Measurements from ENCODE around the gene PRAMEF17.
"Not testable (repeated sequence)": the region's sequence is repeated elsewhere in the genome, so short reads cannot be mapped to it uniquely, and the experiment has no call there.

The PRAMEF17 gene, protein sequence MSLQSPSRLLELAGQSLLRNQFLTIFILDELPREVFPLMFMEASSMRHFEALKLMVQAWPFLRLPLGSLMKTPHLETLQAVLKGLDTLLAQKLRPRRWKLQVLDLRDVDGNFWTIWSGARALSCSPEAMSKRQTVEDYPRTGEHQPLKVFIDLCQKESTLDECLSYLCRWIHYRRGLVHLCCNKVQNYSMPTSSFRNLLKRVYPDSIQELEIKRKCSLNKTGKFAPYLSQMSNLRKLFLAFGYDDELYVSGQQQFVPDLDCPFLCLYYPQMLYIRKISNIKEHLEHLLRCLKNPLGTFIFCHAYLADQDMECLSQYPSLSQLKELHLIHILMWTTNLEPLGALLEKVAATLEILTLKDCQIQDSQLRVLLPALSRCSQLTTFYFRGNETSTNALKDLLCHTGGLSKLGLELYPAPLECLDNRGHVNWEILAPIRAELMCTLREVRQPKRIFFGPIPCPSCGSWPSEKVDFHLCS
- total RNA-seq = 0 reads per million in 3 donors

DNA sequence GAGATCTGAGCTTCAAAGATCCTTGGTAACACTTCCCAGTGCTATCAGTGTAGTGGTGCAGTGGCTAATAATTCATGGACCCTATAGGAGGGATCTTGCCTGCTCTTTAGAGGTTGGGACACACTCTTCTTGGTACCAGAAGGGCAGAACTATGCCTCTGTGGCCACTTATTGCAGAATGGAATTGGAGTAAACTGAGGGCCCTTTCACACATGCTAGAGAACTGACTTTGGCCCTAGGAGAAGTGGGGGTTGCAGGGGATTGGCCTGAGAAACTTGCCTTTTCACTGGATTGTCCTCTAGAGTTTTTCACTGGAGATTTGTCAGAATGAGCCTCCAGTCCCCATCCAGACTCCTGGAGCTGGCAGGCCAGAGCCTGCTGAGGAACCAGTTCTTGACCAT is at the start of gene PRAMEF17:
Gene PRAMEF17, plus strand, starts transcription at position 301 of the 400 bp plus-strand sequence. Its CDS starts 26 bp downstream, at position 327.
- not testable (repeated sequence) for DNase-seq; H3K9me3 ChIP-seq (ENCODE audit: control insufficient read depth, low read length)

DNA sequence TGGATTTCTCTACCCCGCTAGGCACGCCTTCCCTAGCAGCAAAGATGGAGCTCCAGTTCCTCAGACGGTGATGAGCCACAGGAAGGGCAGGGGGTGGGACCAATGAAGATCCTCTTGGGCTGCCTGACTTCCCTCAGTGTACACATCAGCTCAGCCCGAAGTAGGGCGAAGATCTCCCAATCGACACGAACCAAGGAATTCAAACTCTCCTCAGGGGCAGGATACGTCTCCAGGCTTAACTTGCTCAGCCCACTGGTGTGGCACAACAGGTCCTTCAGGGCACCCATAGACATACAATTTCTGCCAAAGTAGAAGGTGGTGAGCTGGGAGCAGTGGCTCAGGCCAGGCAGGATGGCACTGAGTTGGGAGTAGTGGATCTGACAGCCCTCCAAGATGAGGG is 46.9 kb upstream of the PRAMEF17 start:
- H3K4me1 ChIP-seq (ENCODE audit: control insufficient read depth, insufficient read depth, low read length, poor library complexity, severe bottlenecking); H3K4me3 ChIP-seq (ENCODE audit: insufficient read depth, low read depth, low read length, poor library complexity, severe bottlenecking); H3K9me3 ChIP-seq (ENCODE audit: control insufficient read depth, low read length); H3K36me3 ChIP-seq (ENCODE audit: control insufficient read depth, insufficient read depth, low read length); H3K27ac ChIP-seq (ENCODE audit: insufficient read depth, low read length, poor library complexity, severe bottlenecking); DNase-seq; H3K27me3 ChIP-seq (replicated peaks; ENCODE audit: control insufficient read depth, insufficient read depth, low read length, poor library complexity, severe bottlenecking): not testable (repeated sequence)

More for the DNA sequence above, at the start of gene PRAMEF17:
- H3K27me3 ChIP-seq (replicated peaks; ENCODE audit: control insufficient read depth, insufficient read depth, low read length, poor library complexity, severe bottlenecking); H3K4me3 ChIP-seq (ENCODE audit: insufficient read depth, low read depth, low read length, poor library complexity, severe bottlenecking); H3K27ac ChIP-seq (ENCODE audit: insufficient read depth, low read length, poor library complexity, severe bottlenecking); H3K36me3 ChIP-seq (ENCODE audit: control insufficient read depth, insufficient read depth, low read length); H3K4me1 ChIP-seq (ENCODE audit: control insufficient read depth, insufficient read depth, low read length, poor library complexity, severe bottlenecking): not testable (repeated sequence)

DNA sequence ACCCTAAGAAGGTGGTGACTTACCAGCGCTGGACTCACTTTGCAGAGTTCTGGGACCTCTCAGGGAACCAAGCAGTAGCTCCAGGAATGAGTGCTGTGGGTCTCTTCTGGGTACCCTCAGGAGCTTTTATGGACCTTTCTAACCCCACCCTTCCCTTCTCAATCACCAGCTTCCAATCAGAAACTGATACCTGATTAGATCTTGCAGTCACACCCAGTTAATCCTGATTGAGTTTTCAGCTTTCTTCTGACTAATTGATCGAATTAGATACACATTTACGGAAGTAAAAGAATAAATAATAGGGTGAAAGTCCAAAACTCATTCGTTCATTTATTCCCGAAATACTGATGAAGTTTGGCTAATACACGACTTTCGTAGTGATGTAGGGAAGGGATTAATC is 42.4 kb upstream of the PRAMEF17 start, which contains the start of gene PRAMEF14:
Gene PRAMEF14, minus strand, starts transcription at position 101 of the 400 bp plus-strand sequence. CDS start 1,820 bp downstream, outside the sequence.
- not testable (repeated sequence) for H3K4me3 ChIP-seq (ENCODE audit: insufficient read depth, low read depth, low read length, poor library complexity, severe bottlenecking); H3K36me3 ChIP-seq (ENCODE audit: control insufficient read depth, insufficient read depth, low read length); H3K27me3 ChIP-seq (replicated peaks; ENCODE audit: control insufficient read depth, insufficient read depth, low read length, poor library complexity, severe bottlenecking); H3K4me1 ChIP-seq (ENCODE audit: control insufficient read depth, insufficient read depth, low read length, poor library complexity, severe bottlenecking); DNase-seq; H3K27ac ChIP-seq (ENCODE audit: insufficient read depth, low read length, poor library complexity, severe bottlenecking); H3K9me3 ChIP-seq (ENCODE audit: control insufficient read depth, low read length)

DNA sequence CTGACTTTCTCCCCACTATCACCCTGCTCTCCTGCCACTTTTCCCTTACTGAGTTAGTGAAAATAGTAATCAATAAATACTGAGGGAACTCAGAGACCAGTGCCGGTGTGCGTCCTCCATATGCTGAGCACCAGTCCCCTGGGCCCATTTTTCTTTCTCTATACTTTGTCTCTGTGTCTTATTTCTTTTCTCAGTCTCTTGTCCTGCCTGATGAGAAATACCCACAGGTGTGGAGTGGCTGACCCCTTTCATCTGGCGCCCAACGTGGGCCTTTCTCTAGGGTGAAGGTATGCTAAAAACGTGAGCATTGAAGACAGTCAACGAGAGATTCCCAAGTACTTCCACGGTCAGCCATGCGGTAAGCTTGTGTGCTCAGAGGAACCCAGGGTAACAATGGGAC is 36.0 kb upstream of the PRAMEF17 start:
- H3K27me3 ChIP-seq (replicated peaks; ENCODE audit: control insufficient read depth, insufficient read depth, low read length, poor library complexity, severe bottlenecking); H3K27ac ChIP-seq (ENCODE audit: insufficient read depth, low read length, poor library complexity, severe bottlenecking); H3K36me3 ChIP-seq (ENCODE audit: control insufficient read depth, insufficient read depth, low read length); DNase-seq; H3K4me1 ChIP-seq (ENCODE audit: control insufficient read depth, insufficient read depth, low read length, poor library complexity, severe bottlenecking); H3K9me3 ChIP-seq (ENCODE audit: control insufficient read depth, low read length); H3K4me3 ChIP-seq (ENCODE audit: insufficient read depth, low read depth, low read length, poor library complexity, severe bottlenecking): not testable (repeated sequence)

DNA sequence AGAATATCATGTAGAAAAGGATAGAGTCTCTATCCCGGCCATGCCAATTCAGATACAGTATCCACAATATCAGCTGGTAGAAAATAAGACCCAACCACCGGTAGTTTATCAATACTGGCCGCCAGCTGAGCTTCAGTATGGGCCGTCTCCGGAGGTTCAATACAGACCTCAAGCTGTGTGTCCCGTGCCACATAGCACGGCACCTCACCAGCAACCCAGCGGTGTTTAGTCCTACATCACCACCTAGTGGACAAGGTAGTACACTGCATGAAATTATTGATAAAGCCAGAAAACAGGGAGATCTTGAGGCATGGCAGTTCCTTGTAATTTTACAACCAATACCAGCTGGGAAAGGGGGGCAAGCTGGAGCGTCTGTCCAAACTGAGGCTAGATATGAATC is 35.0 kb upstream of the PRAMEF17 start:
- DNase-seq; H3K27ac ChIP-seq (ENCODE audit: insufficient read depth, low read length, poor library complexity, severe bottlenecking); H3K9me3 ChIP-seq (ENCODE audit: control insufficient read depth, low read length); H3K27me3 ChIP-seq (replicated peaks; ENCODE audit: control insufficient read depth, insufficient read depth, low read length, poor library complexity, severe bottlenecking); H3K4me1 ChIP-seq (ENCODE audit: control insufficient read depth, insufficient read depth, low read length, poor library complexity, severe bottlenecking); H3K36me3 ChIP-seq (ENCODE audit: control insufficient read depth, insufficient read depth, low read length); H3K4me3 ChIP-seq (ENCODE audit: insufficient read depth, low read depth, low read length, poor library complexity, severe bottlenecking): not testable (repeated sequence)

DNA sequence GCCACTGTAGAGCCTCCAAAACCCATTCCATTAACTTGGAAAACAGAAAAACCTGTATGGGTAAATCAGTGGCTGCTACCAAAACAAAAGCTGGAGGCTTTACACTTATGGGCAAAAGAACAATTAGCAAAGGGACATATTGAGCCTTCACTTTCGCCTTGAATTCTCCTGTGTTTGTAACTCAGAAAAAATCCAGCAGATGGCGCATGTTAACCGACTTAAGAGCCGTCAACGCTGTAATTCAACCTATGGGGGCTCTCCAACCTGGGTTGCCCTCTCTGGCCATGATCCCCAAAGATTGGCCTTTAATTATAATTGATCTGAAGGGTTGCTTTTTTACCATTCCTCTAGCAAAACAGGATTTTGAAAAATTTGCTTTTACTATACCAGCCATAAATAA is 32.7 kb upstream of the PRAMEF17 start:
- not testable (repeated sequence) for H3K9me3 ChIP-seq (ENCODE audit: control insufficient read depth, low read length); H3K4me3 ChIP-seq (ENCODE audit: insufficient read depth, low read depth, low read length, poor library complexity, severe bottlenecking); H3K27ac ChIP-seq (ENCODE audit: insufficient read depth, low read length, poor library complexity, severe bottlenecking); DNase-seq; H3K36me3 ChIP-seq (ENCODE audit: control insufficient read depth, insufficient read depth, low read length); H3K4me1 ChIP-seq (ENCODE audit: control insufficient read depth, insufficient read depth, low read length, poor library complexity, severe bottlenecking); H3K27me3 ChIP-seq (replicated peaks; ENCODE audit: control insufficient read depth, insufficient read depth, low read length, poor library complexity, severe bottlenecking)

DNA sequence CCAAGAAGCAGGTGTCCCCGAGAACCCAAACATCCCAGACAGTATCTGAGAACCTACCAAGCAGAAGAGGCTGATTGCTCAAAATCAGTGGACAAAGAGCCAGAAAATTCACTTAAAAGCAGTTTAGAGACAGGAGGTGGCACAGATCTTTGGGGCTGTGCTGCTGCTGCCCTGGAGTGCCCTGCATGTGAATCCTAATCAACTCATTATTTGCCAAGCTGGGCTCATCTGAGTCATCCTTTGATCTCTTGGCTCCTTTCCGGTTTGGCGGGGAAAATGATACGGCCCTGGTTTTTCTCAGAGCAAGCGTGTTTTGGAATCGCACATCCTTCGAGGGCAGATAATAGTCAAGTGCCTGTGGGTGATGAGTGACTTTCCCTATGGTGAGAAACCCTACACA is 27.1 kb upstream of the PRAMEF17 start:
- not testable (repeated sequence) for H3K27ac ChIP-seq (ENCODE audit: insufficient read depth, low read length, poor library complexity, severe bottlenecking); H3K36me3 ChIP-seq (ENCODE audit: control insufficient read depth, insufficient read depth, low read length); H3K27me3 ChIP-seq (replicated peaks; ENCODE audit: control insufficient read depth, insufficient read depth, low read length, poor library complexity, severe bottlenecking); H3K4me3 ChIP-seq (ENCODE audit: insufficient read depth, low read depth, low read length, poor library complexity, severe bottlenecking); H3K4me1 ChIP-seq (ENCODE audit: control insufficient read depth, insufficient read depth, low read length, poor library complexity, severe bottlenecking); H3K9me3 ChIP-seq (ENCODE audit: control insufficient read depth, low read length); DNase-seq

DNA sequence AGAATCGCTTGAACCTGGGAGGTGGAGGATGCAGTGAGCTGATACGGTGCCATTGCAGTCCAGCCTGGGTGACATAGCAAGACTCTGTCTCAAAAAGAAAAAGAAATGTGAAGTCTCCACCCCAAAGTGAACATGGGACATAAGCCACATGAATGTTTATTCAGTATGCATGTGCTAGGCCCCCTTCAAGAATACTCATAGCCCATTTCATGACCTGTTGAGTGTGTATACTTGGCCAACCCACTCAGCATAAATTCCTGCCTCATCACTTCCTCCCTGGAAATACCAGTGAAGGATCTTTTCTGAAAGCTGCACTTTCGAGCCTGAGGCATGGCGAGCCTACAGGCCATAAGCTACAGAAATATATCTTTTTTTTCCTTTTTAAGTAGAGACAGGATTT is 24.5 kb upstream of the PRAMEF17 start:
- not testable (repeated sequence) for H3K4me3 ChIP-seq (ENCODE audit: insufficient read depth, low read depth, low read length, poor library complexity, severe bottlenecking); H3K4me1 ChIP-seq (ENCODE audit: control insufficient read depth, insufficient read depth, low read length, poor library complexity, severe bottlenecking); H3K27me3 ChIP-seq (replicated peaks; ENCODE audit: control insufficient read depth, insufficient read depth, low read length, poor library complexity, severe bottlenecking); H3K9me3 ChIP-seq (ENCODE audit: control insufficient read depth, low read length); H3K27ac ChIP-seq (ENCODE audit: insufficient read depth, low read length, poor library complexity, severe bottlenecking); DNase-seq; H3K36me3 ChIP-seq (ENCODE audit: control insufficient read depth, insufficient read depth, low read length)

DNA sequence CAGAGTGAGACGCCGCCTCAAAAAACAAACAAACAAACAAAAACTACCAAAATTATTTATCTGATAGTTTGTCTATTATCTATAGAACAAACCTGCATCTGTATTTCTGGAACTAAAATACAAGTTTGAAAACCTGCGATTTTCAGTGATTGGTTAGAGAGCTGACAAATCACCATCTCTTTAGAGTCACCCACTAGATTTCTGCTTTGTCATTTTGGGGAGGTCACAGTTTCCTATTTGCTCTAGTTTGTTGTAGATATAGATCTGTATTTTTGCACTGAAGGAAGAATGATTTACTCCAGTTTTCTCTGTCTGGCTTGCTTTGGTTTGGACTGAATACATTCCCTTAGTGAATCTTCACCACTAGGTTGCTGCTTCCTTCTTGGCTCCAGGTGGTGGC is 22.9 kb upstream of the PRAMEF17 start:
- not testable (repeated sequence) for DNase-seq; H3K9me3 ChIP-seq (ENCODE audit: control insufficient read depth, low read length); H3K27ac ChIP-seq (ENCODE audit: insufficient read depth, low read length, poor library complexity, severe bottlenecking); H3K4me3 ChIP-seq (ENCODE audit: insufficient read depth, low read depth, low read length, poor library complexity, severe bottlenecking); H3K4me1 ChIP-seq (ENCODE audit: control insufficient read depth, insufficient read depth, low read length, poor library complexity, severe bottlenecking); H3K36me3 ChIP-seq (ENCODE audit: control insufficient read depth, insufficient read depth, low read length); H3K27me3 ChIP-seq (replicated peaks; ENCODE audit: control insufficient read depth, insufficient read depth, low read length, poor library complexity, severe bottlenecking)

DNA sequence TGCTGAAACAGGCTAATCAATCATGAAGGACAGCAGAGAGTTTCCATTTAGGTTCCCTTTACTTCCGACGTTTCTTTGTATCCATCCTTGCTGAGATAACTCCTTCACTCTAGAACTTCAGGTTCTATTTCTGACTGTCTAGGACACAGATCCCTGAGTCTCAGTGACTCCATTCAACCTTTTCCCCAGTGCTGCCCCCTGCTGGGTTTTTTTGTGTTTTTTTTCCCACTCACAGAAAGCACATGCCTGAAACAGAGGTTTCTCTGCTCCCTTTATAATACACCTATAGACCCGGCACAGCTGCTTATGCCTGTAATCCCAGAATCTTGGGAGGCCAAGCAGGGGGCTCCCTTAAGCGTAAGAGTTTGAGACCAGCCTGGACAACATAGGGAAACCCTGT is 20.9 kb upstream of the PRAMEF17 start:
- H3K27me3 ChIP-seq (replicated peaks; ENCODE audit: control insufficient read depth, insufficient read depth, low read length, poor library complexity, severe bottlenecking); H3K9me3 ChIP-seq (ENCODE audit: control insufficient read depth, low read length); H3K4me1 ChIP-seq (ENCODE audit: control insufficient read depth, insufficient read depth, low read length, poor library complexity, severe bottlenecking); H3K27ac ChIP-seq (ENCODE audit: insufficient read depth, low read length, poor library complexity, severe bottlenecking); H3K36me3 ChIP-seq (ENCODE audit: control insufficient read depth, insufficient read depth, low read length); H3K4me3 ChIP-seq (ENCODE audit: insufficient read depth, low read depth, low read length, poor library complexity, severe bottlenecking); DNase-seq: not testable (repeated sequence)

Data from effector memory CD4-positive, alpha-beta T cell (primary cell).